ENCODE measurements around the gene RADX. TPM values are rescaled to one million over a fixed set of nuclear protein-coding genes. Genes with fewer than 3 reads are reported as not detected.

Gene RADX
- total RNA-seq, 3 donors from 2014 or later = 3.8 to 5.6 (median 4.2) TPM

- intact Hi-C loops (cut with DNase I; ENCODE audit: low total_unique reads) = no loop called here
- TF ChIP-seq POLR2AphosphoS5 (IDR thresholded peaks at IDR 0.05) (no peak), CTCF (IDR thresholded peaks at IDR 0.05) (no peak), POLR2A (IDR thresholded peaks at IDR 0.05) (no peak)
- no peaks in the 10 kb centered on the region for H3K4me1 ChIP-seq
- no peaks in the 10 kb centered on the region for H3K36me3 ChIP-seq
- no peaks in the 10 kb centered on the region for H3K9me3 ChIP-seq
- no peak overlapping the region for H3K4me3 ChIP-seq
- no peak for DNase-seq (ENCODE audit: low spot score in 2 of 2)
- H3K27me3 ChIP-seq = peaks cover 0 to 27% of the 10 kb centered on the region in 2 donors
- no peak overlapping the region for H3K27ac ChIP-seq
Observed at GRCh38 chrX:106710771-106711170, 99.0 kb downstream of the RADX start.

- no peak overlapping the region for H3K27ac ChIP-seq
- intact Hi-C loops (cut with DNase I; ENCODE audit: low total_unique reads) = no loop called here
- DNase-seq (ENCODE audit: low spot score in 2 of 2) = no peak
- H3K36me3 ChIP-seq = no peaks in the 10 kb centered on the region
- no peaks in the 10 kb centered on the region for H3K4me1 ChIP-seq
- peaks cover 0 to 23% of the 10 kb centered on the region in 2 donors for H3K27me3 ChIP-seq
- no peaks in the 10 kb centered on the region for H3K9me3 ChIP-seq
- no peak overlapping the region for H3K4me3 ChIP-seq
- no peak for TF ChIP-seq CTCF (IDR thresholded peaks at IDR 0.05)
- TF ChIP-seq POLR2A (IDR thresholded peaks at IDR 0.05) = no peak
- TF ChIP-seq POLR2AphosphoS5 (IDR thresholded peaks at IDR 0.05) = no peak
Observed at GRCh38 chrX:106711375-106711774, 99.6 kb downstream of the RADX start.

- no peak for DNase-seq (ENCODE audit: low spot score in 2 of 2)
- no peak overlapping the region for H3K4me3 ChIP-seq
- TF ChIP-seq POLR2AphosphoS5 (IDR thresholded peaks at IDR 0.05) (no peak), POLR2A (IDR thresholded peaks at IDR 0.05) (no peak), CTCF (IDR thresholded peaks at IDR 0.05) (no peak)
Observed at GRCh38 chrX:106716004-106716403, 104.2 kb downstream of the RADX start.

GRCh38 chrX:106716463-106716862 lies 104.7 kb downstream of the RADX start:
- TF ChIP-seq POLR2AphosphoS5 (IDR thresholded peaks at IDR 0.05) (no peak), POLR2A (IDR thresholded peaks at IDR 0.05) (no peak), CTCF (IDR thresholded peaks at IDR 0.05) (no peak)
- no peak for DNase-seq (ENCODE audit: low spot score in 2 of 2)
- H3K4me3 ChIP-seq = no peak overlapping the region
- H3K27ac ChIP-seq = no peak overlapping the region
- H3K4me1 ChIP-seq = no peaks in the 10 kb centered on the region
- intact Hi-C loops (cut with DNase I; ENCODE audit: low total_unique reads) = no loop called here
- no peaks in the 10 kb centered on the region for H3K36me3 ChIP-seq
- peaks cover 0 to 40% of the 10 kb centered on the region in 2 donors for H3K27me3 ChIP-seq
- H3K9me3 ChIP-seq = no peaks in the 10 kb centered on the region

More at GRCh38 chrX:106716004-106716403, 104.2 kb downstream of the RADX start:
- intact Hi-C loops (cut with DNase I; ENCODE audit: low total_unique reads) = no loop called here
- Histone ChIP-seq H3K36me3 (no peaks in the 10 kb centered on the region), H3K4me1 (no peaks in the 10 kb centered on the region), H3K27ac (no peak overlapping the region), H3K9me3 (no peaks in the 10 kb centered on the region), H3K27me3 (peaks cover 0 to 36% of the 10 kb centered on the region in 2 donors)

- no peaks in the 10 kb centered on the region for H3K36me3 ChIP-seq
- no peaks in the 10 kb centered on the region for H3K4me1 ChIP-seq
- no peak overlapping the region for H3K4me3 ChIP-seq
- H3K27me3 ChIP-seq = peaks cover 0 to 44% of the 10 kb centered on the region in 2 donors
- no peak for TF ChIP-seq CTCF (IDR thresholded peaks at IDR 0.05)
- no peak for TF ChIP-seq POLR2AphosphoS5 (IDR thresholded peaks at IDR 0.05)
- TF ChIP-seq POLR2A (IDR thresholded peaks at IDR 0.05) = no peak
- no peak overlapping the region for H3K27ac ChIP-seq
- no peak for DNase-seq (ENCODE audit: low spot score in 2 of 2)
- no peaks in the 10 kb centered on the region for H3K9me3 ChIP-seq
- intact Hi-C loops (cut with DNase I; ENCODE audit: low total_unique reads) = no loop called here
Observed at GRCh38 chrX:106718709-106719108, 106.9 kb downstream of the RADX start.
